Stomach (tissue), 4 donors: ENCODE data around the gene CFAP77.

ENCODE experiments used
- EP300 ChIP-seq: sonication (generic); formaldehyde crosslinking; IDR thresholded peaks from one replicate; pipeline ENCODE4 v1.6.1; 2017; ENCODE audit warnings: antibody characterized with exemption
- POLR2A ChIP-seq, 4 donors: fragments of 450-650 bp; IDR thresholded peaks; one replicate each; pipeline ENCODE4 v1.6.1; 2016; ENCODE audit warnings: antibody characterized with exemption in 4 of 4, control low read depth in 2 of 4, mild to moderate bottlenecking in 1 of 4, moderate library complexity in 1 of 4
- POLR2AphosphoS5 ChIP-seq, 3 donors: sonication (generic); formaldehyde crosslinking; IDR thresholded peaks; one replicate each; pipeline ENCODE4 v1.6.1; 2016; ENCODE audit warnings: antibody characterized with exemption in 3 of 3
- TF ChIP-seq, protein P1 (sequence below), 7 experiments: fragments of 450-650 bp in 4 of 7; fragments of 200-600 bp in 3 of 7; sonication (generic) in 3 of 7; IDR thresholded peaks; one replicate each; pipeline ENCODE4 v1.5.1; 2016 to 2019; ENCODE audit warnings: antibody characterized with exemption in 7 of 7, control low read depth in 2 of 7, mild to moderate bottlenecking in 1 of 7

DNA sequence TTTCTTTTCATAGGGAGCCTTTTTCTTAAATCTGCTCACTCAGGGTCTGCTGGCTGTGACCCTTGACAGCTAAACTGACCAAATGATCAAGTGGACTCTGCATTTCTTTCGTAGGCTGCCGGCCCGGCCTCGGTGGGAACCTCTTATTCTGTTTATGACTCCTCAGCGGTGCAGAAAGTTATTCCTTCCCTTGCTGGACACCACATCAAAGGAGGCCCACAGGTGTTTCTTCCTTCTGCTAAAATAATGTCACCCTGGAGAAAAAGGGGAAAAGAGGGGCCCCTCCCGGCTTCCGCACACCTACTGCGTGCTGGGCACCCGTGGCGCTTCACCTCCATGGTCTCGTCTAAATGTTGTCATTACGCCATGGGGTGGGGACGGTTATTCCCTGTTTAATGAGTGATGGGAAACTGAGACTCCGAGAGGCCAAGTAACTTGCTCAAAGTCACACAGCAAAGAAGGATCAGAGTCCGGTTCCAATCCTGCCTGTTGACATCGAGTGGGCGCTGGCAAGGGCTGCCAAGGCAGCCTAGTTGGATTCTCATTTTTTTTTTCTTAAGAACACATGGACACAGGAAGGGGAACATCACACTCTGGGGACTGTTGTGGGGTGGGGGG lies 72.3 kb downstream of the CFAP77 start:
- TF ChIP-seq POLR2AphosphoS5 (IDR thresholded peaks at IDR 0.05) (no peak), POLR2A (IDR thresholded peaks at IDR 0.05) (no peak), EP300 (no peak)
- TF ChIP-seq, protein P1, sequence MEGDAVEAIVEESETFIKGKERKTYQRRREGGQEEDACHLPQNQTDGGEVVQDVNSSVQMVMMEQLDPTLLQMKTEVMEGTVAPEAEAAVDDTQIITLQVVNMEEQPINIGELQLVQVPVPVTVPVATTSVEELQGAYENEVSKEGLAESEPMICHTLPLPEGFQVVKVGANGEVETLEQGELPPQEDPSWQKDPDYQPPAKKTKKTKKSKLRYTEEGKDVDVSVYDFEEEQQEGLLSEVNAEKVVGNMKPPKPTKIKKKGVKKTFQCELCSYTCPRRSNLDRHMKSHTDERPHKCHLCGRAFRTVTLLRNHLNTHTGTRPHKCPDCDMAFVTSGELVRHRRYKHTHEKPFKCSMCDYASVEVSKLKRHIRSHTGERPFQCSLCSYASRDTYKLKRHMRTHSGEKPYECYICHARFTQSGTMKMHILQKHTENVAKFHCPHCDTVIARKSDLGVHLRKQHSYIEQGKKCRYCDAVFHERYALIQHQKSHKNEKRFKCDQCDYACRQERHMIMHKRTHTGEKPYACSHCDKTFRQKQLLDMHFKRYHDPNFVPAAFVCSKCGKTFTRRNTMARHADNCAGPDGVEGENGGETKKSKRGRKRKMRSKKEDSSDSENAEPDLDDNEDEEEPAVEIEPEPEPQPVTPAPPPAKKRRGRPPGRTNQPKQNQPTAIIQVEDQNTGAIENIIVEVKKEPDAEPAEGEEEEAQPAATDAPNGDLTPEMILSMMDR (IDR thresholded peaks at IDR 0.05) = no peak
